Gastroesophageal sphincter (tissue), 3 donors: ENCODE measurements around the gene RIMS4.

Source experiments
- CTCF ChIP-seq, 4 experiments: fragments of 200-600 bp in 2 of 4; fragments of 450-650 bp in 2 of 4; sonication (generic) in 1 of 4; IDR thresholded peaks; one replicate each; pipeline ENCODE4 v1.5.1; 2017 to 2019; ENCODE audit warnings: antibody characterized with exemption in 4 of 4, mild to moderate bottlenecking in 2 of 4, moderate library complexity in 2 of 4
- EP300 ChIP-seq: sonication (generic); formaldehyde crosslinking; IDR thresholded peaks from one replicate; pipeline ENCODE4 v1.6.1; 2017; ENCODE audit warnings: antibody characterized with exemption, mild to moderate bottlenecking
- POLR2A ChIP-seq, 2 donors: fragments of 450-650 bp; IDR thresholded peaks; one replicate each; pipeline ENCODE4 v1.6.1; 2017; ENCODE audit warnings: antibody characterized with exemption in 2 of 2, mild to moderate bottlenecking in 2 of 2, moderate library complexity in 1 of 2
- POLR2AphosphoS5 ChIP-seq: sonication (generic); formaldehyde crosslinking; IDR thresholded peaks from one replicate; pipeline ENCODE4 v1.6.1; 2017; ENCODE audit warnings: antibody characterized with exemption

DNA sequence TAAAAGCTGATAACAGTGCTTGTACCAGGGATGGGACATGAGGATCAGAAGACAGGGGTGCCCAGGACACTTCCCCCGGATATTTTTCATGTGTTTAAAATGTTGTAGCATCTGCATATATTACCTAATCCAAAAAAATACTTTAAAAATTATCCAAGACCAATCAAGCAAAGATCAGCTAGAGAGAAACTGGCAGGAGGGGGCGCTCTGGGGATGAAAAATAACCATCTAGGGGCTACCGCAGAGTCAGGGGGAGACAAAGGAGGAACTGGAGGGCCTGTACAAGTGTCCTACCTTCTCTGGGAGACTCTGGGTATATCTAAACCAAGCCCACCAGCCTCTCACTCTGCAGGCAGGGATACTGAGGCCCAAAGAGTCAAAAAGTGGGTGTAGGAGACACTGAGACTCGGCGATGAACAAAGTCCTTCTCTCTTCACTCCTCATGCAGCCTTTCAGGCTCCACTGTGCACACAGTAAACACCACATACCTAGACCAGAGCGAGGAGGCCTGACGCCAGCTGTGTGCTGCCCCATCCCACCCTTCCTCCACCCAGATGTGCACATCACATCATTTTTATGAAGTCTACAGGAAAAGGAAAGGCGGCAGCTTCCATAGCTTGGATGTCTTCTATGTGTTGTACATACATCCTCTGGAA lies 9.8 kb downstream of the RIMS4 start:
- TF ChIP-seq CTCF (IDR thresholded peaks at IDR 0.05) (peak in 1 of 4 experiments; percentile 23), POLR2AphosphoS5 (no peak), EP300 (no peak), POLR2A (IDR thresholded peaks at IDR 0.05) (no peak)
